ENCODE results near the gene CHCHD3.

The CHCHD3 gene

GRCh38 chr7:132805766-132806165 lies 276.1 kb downstream of the CHCHD3 start:
- no peaks in the 10 kb centered on the region for H3K27me3 ChIP-seq (ENCODE audit: insufficient read depth, low read length)
- WGBS, result 94% methylated on average over 5 of the region's 5 CpGs

DNA sequence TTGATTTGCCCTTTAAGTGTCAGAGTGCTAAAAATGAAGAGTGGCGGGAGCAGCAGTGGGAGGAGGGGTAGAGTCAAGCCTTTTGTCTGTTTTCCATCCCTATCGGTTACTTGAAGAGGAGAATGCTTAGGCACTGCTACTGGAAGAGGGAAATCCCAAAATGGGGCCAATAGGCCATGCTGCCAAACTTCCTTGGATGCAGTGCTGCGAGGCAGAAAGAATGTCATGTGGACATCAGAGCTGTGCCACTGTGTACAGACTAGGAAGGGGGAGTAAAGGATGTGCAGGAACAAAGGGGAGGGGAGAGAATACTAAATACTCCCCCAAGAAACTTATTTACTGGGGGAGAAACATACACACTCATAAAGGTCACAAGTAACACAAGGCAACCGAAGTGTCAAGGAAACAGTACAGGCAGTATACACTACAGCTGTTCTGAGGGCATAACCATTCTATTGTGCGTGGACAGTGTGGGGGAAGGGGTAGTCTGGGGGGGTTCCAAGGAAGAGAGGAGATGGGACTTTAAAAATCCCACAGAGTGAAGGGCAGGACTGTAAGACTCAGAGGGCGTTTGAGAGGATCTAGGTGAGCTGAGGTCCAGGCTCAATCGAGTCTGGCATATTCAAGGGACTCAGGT lies 276.9 kb downstream of the CHCHD3 start:
- Histone ChIP-seq H3K9ac (ENCODE audit: low read depth, low read length) (no peak overlapping the region), H3K9me3 (ENCODE audit: insufficient read depth, low read depth, low read length) (no peaks in the 10 kb centered on the region), H3K4me1 (ENCODE audit: insufficient read depth, low read length) (no peaks in the 10 kb centered on the region), H3K4me3 (ENCODE audit: low read length) (no peak overlapping the region), H3K27me3 (ENCODE audit: insufficient read depth, low read length) (no peaks in the 10 kb centered on the region), H3K36me3 (ENCODE audit: insufficient read depth, low read length) (no peaks in the 10 kb centered on the region), H3K27ac (ENCODE audit: low read depth, low read length) (no peak overlapping the region)
- 91% methylated on average over 7 of the region's 7 CpGs for WGBS

More at GRCh38 chr7:132805766-132806165, 276.1 kb downstream of the CHCHD3 start:
- H3K9ac ChIP-seq (ENCODE audit: low read depth, low read length), result no peak overlapping the region
- H3K4me1 ChIP-seq (ENCODE audit: insufficient read depth, low read length), result no peaks in the 10 kb centered on the region
- H3K9me3 ChIP-seq (ENCODE audit: insufficient read depth, low read depth, low read length), result no peaks in the 10 kb centered on the region
- no peak overlapping the region for H3K27ac ChIP-seq (ENCODE audit: low read depth, low read length)
- H3K4me3 ChIP-seq (ENCODE audit: low read length), result no peak overlapping the region
- H3K36me3 ChIP-seq (ENCODE audit: insufficient read depth, low read length), result no peaks in the 10 kb centered on the region

GRCh38 chr7:132800522-132800921 lies 281.4 kb downstream of the CHCHD3 start:
- Histone ChIP-seq H3K9ac (ENCODE audit: low read depth, low read length) (no peak overlapping the region), H3K27me3 (ENCODE audit: insufficient read depth, low read length) (no peaks in the 10 kb centered on the region), H3K27ac (ENCODE audit: low read depth, low read length) (no peak overlapping the region), H3K4me3 (ENCODE audit: low read length) (no peak overlapping the region), H3K9me3 (ENCODE audit: insufficient read depth, low read depth, low read length) (no peaks in the 10 kb centered on the region), H3K4me1 (ENCODE audit: insufficient read depth, low read length) (no peaks in the 10 kb centered on the region), H3K36me3 (ENCODE audit: insufficient read depth, low read length) (peaks cover 9% of the 10 kb centered on the region)
- WGBS, result 94% methylated on average over 1 of the region's 1 CpG

- Histone ChIP-seq H3K27ac (ENCODE audit: low read depth, low read length) (no peak overlapping the region), H3K9ac (ENCODE audit: low read depth, low read length) (no peak overlapping the region), H3K4me3 (ENCODE audit: low read length) (no peak overlapping the region), H3K4me1 (ENCODE audit: insufficient read depth, low read length) (no peaks in the 10 kb centered on the region), H3K9me3 (ENCODE audit: insufficient read depth, low read depth, low read length) (no peaks in the 10 kb centered on the region), H3K36me3 (ENCODE audit: insufficient read depth, low read length) (peaks cover 11% of the 10 kb centered on the region), H3K27me3 (ENCODE audit: insufficient read depth, low read length) (no peaks in the 10 kb centered on the region)
Measured at GRCh38 chr7:132799081-132799413, 282.8 kb downstream of the CHCHD3 start.

- H3K36me3 ChIP-seq (ENCODE audit: insufficient read depth, low read length), result peaks cover 11% of the 10 kb centered on the region
- no peaks in the 10 kb centered on the region for H3K9me3 ChIP-seq (ENCODE audit: insufficient read depth, low read depth, low read length)
- H3K4me1 ChIP-seq (ENCODE audit: insufficient read depth, low read length), result no peaks in the 10 kb centered on the region
- H3K4me3 ChIP-seq (ENCODE audit: low read length), result no peak overlapping the region
- no peaks in the 10 kb centered on the region for H3K27me3 ChIP-seq (ENCODE audit: insufficient read depth, low read length)
- no peak overlapping the region for H3K27ac ChIP-seq (ENCODE audit: low read depth, low read length)
- no peak overlapping the region for H3K9ac ChIP-seq (ENCODE audit: low read depth, low read length)
- WGBS, result 94% methylated on average over 3 of the region's 3 CpGs
Measured at GRCh38 chr7:132797152-132797551, 284.7 kb downstream of the CHCHD3 start.

DNA sequence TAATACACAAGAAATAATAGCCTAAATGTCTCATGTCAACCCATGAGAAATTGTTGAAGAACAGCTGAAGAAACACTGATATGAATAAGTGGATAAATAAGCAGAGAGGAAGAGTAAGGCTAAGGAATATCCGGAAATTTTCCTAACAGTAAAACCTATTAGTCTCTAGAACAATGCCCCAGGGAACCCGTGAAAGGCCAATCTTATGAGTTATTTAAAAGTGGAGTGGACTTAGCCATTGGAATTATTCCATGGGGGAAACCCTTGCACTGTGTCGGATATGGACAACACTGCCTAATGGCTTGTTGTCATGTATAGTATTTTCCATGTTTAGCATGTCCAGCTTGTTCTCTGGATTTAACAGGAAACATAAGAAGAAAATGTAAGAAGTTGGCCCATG lies 288.4 kb downstream of the CHCHD3 start:
- peaks cover 11% of the 10 kb centered on the region for H3K36me3 ChIP-seq (ENCODE audit: insufficient read depth, low read length)
- 97% methylated on average over 3 of the region's 3 CpGs for WGBS
- no peaks in the 10 kb centered on the region for H3K4me1 ChIP-seq (ENCODE audit: insufficient read depth, low read length)
- no peaks in the 10 kb centered on the region for H3K9me3 ChIP-seq (ENCODE audit: insufficient read depth, low read depth, low read length)
- H3K27ac ChIP-seq (ENCODE audit: low read depth, low read length), result no peak overlapping the region
- no peaks in the 10 kb centered on the region for H3K27me3 ChIP-seq (ENCODE audit: insufficient read depth, low read length)
- no peak overlapping the region for H3K9ac ChIP-seq (ENCODE audit: low read depth, low read length)
- no peak overlapping the region for H3K4me3 ChIP-seq (ENCODE audit: low read length)

- Histone ChIP-seq H3K9me3 (ENCODE audit: insufficient read depth, low read depth, low read length) (no peaks in the 10 kb centered on the region), H3K9ac (ENCODE audit: low read depth, low read length) (no peak overlapping the region), H3K4me1 (ENCODE audit: insufficient read depth, low read length) (no peaks in the 10 kb centered on the region), H3K36me3 (ENCODE audit: insufficient read depth, low read length) (peaks cover 7% of the 10 kb centered on the region), H3K27me3 (ENCODE audit: insufficient read depth, low read length) (no peaks in the 10 kb centered on the region), H3K27ac (ENCODE audit: low read depth, low read length) (no peak overlapping the region), H3K4me3 (ENCODE audit: low read length) (no peak overlapping the region)
- 91% methylated on average over 1 of the region's 1 CpG for WGBS
Measured at GRCh38 chr7:132791036-132791435, 290.9 kb downstream of the CHCHD3 start.

GRCh38 chr7:132790104-132790503 lies 291.8 kb downstream of the CHCHD3 start:
- H3K27ac ChIP-seq (ENCODE audit: low read depth, low read length), result no peak overlapping the region
- H3K36me3 ChIP-seq (ENCODE audit: insufficient read depth, low read length), result peaks cover 3% of the 10 kb centered on the region; the same call in 1 of the 2 replicates
- no peak overlapping the region for H3K9ac ChIP-seq (ENCODE audit: low read depth, low read length)
- H3K9me3 ChIP-seq (ENCODE audit: insufficient read depth, low read depth, low read length), result no peaks in the 10 kb centered on the region
- H3K4me1 ChIP-seq (ENCODE audit: insufficient read depth, low read length), result no peaks in the 10 kb centered on the region
- 100% methylated on average over 2 of the region's 2 CpGs for WGBS
- no peaks in the 10 kb centered on the region for H3K27me3 ChIP-seq (ENCODE audit: insufficient read depth, low read length)
- H3K4me3 ChIP-seq (ENCODE audit: low read length), result no peak overlapping the region

DNA sequence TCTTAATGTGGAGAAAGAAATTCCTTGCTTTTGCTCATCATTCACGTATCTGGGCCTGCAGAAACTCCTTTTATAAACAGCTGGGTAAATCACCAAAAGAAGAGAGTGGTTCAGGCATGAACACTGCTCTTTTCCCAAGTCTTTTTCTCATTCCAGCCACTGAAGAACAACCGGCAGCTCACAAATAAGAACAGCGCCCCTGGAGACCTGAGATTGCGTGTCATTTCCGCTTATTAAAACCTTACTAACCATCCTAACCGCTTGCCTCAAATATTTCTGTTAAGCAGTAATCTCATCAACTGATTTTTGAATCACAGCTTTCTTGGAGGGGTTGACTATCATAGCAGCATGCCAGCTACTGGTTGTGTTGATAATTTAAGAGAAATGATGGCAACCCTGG lies 292.6 kb downstream of the CHCHD3 start:
- Histone ChIP-seq H3K27me3 (ENCODE audit: insufficient read depth, low read length) (no peaks in the 10 kb centered on the region), H3K36me3 (ENCODE audit: insufficient read depth, low read length) (peaks cover 5% of the 10 kb centered on the region; the same call in 1 of the 2 replicates), H3K27ac (ENCODE audit: low read depth, low read length) (no peak overlapping the region), H3K4me1 (ENCODE audit: insufficient read depth, low read length) (no peaks in the 10 kb centered on the region), H3K9ac (ENCODE audit: low read depth, low read length) (no peak overlapping the region), H3K9me3 (ENCODE audit: insufficient read depth, low read depth, low read length) (no peaks in the 10 kb centered on the region), H3K4me3 (ENCODE audit: low read length) (no peak overlapping the region)
- WGBS, result 82% methylated on average over 6 of the region's 6 CpGs

- H3K27me3 ChIP-seq (ENCODE audit: insufficient read depth, low read length), result no peaks in the 10 kb centered on the region
- peaks cover 5% of the 10 kb centered on the region; the same call in 1 of the 2 replicates for H3K36me3 ChIP-seq (ENCODE audit: insufficient read depth, low read length)
- H3K9ac ChIP-seq (ENCODE audit: low read depth, low read length), result no peak overlapping the region
- no peak overlapping the region for H3K4me3 ChIP-seq (ENCODE audit: low read length)
- H3K27ac ChIP-seq (ENCODE audit: low read depth, low read length), result no peak overlapping the region
- no peaks in the 10 kb centered on the region for H3K9me3 ChIP-seq (ENCODE audit: insufficient read depth, low read depth, low read length)
- peaks cover 6% of the 10 kb centered on the region; the same call in 1 of the 2 replicates for H3K4me1 ChIP-seq (ENCODE audit: insufficient read depth, low read length)
- WGBS, result 96% methylated on average over 6 of the region's 6 CpGs
Measured at GRCh38 chr7:132785870-132786269, 296.0 kb downstream of the CHCHD3 start.

DNA sequence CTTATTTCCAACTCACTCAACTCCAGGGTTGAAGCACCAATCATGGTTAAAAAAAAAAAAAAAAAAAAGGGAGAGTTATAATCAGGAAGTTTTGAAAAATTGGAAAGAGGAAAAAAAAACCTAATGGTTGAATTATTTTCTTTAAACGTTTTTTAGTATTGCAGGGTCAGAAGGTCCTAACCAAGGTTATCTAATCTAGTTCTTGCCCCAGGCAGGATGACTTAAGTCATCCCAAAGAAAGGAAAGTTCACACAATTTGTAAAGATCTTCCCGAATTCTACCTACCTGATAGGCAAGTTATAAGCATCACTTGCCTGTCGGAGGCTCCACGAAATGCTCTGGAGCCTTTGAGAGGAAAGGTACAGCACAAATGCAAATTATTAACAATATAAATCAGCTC lies 297.5 kb downstream of the CHCHD3 start:
- Histone ChIP-seq H3K4me3 (ENCODE audit: low read length) (no peak overlapping the region), H3K4me1 (ENCODE audit: insufficient read depth, low read length) (peaks cover 6% of the 10 kb centered on the region; the same call in 1 of the 2 replicates), H3K36me3 (ENCODE audit: insufficient read depth, low read length) (peaks cover 5% of the 10 kb centered on the region; the same call in 1 of the 2 replicates), H3K9ac (ENCODE audit: low read depth, low read length) (no peak overlapping the region), H3K9me3 (ENCODE audit: insufficient read depth, low read depth, low read length) (no peaks in the 10 kb centered on the region), H3K27ac (ENCODE audit: low read depth, low read length) (no peak overlapping the region), H3K27me3 (ENCODE audit: insufficient read depth, low read length) (no peaks in the 10 kb centered on the region)
- WGBS, result 86% methylated on average over 4 of the region's 4 CpGs

- no peaks in the 10 kb centered on the region for H3K9me3 ChIP-seq (ENCODE audit: insufficient read depth, low read depth, low read length)
- H3K9ac ChIP-seq (ENCODE audit: low read depth, low read length), result no peak overlapping the region
- H3K36me3 ChIP-seq (ENCODE audit: insufficient read depth, low read length), result peaks cover 5% of the 10 kb centered on the region; the same call in 1 of the 2 replicates
- peaks cover 6% of the 10 kb centered on the region; the same call in 1 of the 2 replicates for H3K4me1 ChIP-seq (ENCODE audit: insufficient read depth, low read length)
- no peak overlapping the region for H3K27ac ChIP-seq (ENCODE audit: low read depth, low read length)
- no peak overlapping the region for H3K4me3 ChIP-seq (ENCODE audit: low read length)
- 91% methylated on average over 8 of the region's 8 CpGs for WGBS
- no peaks in the 10 kb centered on the region for H3K27me3 ChIP-seq (ENCODE audit: insufficient read depth, low read length)
Measured at GRCh38 chr7:132783824-132784223, 298.1 kb downstream of the CHCHD3 start.
